Pulmonary artery endothelial cell (primary cell): ENCODE measurements around the gene TTC7B. TPM values are rescaled to one million over a fixed set of nuclear protein-coding genes. Genes with fewer than 3 reads are reported as not detected.

Experiments used
- DNase-seq: peaks from one replicate; pipeline ENCODE4 v3.0.0-alpha.2; 2011; ENCODE audit warnings: low read depth, low spot score
- total RNA-seq: library from RNA; depleted of rRNA; stranded (reverse); fragments of >200 nt; gene quantifications from 2 replicates; pipeline ENCODE4 v1.2.3, GENCODE V29; 2014

Gene TTC7B
- total RNA-seq, 1 donor from 2014 or later: 36.9 TPM

DNA sequence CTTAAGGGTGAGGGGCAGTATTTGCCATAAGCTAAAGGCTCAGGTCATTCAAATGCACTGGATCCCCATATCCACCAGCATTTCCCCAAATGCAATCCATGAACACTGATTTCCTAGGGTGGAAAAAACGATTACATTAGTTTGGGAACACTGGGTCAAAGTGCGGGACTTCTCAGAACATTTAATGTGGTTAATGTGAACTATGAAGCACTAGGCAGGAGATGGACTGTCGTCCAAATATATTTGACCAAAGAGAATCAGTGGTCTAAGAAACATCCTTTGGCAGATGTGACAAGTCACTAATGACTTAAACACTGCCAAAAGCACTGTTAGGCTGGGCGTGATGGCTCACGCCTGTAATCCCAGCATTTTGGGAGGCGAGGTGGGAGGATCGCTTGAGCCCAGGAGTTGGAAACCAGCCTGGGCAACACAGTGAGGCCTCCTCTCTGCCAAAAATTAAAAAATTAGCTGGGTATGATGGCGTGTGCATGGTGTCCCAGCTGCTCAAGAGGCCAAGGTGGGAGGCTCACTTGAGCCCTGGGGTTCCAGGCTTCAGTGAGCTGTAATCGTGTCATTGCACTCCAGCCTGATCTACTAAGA, 214.0 kb downstream of the TTC7B start:
- no peak for DNase-seq

- DNase-seq: no peak
These were observed 214.7 kb downstream of the TTC7B start for GRCh38 chr14:90601563-90601962.

DNA sequence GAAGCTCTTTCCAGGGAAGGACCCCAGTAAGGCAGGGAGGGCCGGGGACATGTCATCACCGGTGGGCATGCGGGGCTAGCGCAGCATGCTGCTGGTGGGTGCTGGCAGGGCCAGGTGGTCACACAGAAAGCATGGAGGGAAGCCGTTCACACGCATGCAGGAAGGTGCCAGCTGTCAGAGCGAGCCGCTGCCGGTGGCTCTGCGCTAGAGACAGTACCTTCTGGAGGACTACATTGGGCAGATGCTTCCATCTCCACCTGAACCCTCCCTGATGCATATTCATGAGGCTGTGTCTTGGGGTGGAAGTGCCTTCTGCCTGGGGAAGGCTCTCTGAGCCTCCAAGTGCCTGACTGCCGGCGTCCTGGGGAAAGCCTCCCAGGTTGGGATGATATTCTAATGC, 215.6 kb downstream of the TTC7B start:
- no peak for DNase-seq

GRCh38 chr14:90599748-90600507, 216.3 kb downstream of the TTC7B start:
- no peak for DNase-seq

DNA sequence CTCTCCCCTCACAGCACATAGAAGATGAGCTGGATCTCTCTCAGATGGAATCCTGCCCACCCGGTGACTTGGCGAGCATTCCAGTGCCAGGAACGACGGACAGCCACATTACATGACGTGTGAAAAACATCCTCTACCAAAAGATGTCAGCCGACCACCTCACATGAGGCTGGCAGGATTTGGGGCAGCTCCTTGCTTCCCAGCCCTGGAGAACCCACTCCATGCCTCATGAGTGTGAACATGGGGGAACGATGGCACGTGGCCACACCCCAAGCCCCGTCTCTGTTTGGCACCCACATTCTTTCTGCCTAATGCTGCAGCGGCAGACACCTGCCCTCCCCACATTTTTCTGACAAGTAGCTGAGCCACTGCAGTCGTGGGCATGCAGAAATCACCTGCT, 216.9 kb downstream of the TTC7B start:
- no peak for DNase-seq

GRCh38 chr14:90597961-90598360, 218.3 kb downstream of the TTC7B start:
- no peak for DNase-seq

GRCh38 chr14:90596733-90597132, 219.5 kb downstream of the TTC7B start:
- DNase-seq: no peak

DNA sequence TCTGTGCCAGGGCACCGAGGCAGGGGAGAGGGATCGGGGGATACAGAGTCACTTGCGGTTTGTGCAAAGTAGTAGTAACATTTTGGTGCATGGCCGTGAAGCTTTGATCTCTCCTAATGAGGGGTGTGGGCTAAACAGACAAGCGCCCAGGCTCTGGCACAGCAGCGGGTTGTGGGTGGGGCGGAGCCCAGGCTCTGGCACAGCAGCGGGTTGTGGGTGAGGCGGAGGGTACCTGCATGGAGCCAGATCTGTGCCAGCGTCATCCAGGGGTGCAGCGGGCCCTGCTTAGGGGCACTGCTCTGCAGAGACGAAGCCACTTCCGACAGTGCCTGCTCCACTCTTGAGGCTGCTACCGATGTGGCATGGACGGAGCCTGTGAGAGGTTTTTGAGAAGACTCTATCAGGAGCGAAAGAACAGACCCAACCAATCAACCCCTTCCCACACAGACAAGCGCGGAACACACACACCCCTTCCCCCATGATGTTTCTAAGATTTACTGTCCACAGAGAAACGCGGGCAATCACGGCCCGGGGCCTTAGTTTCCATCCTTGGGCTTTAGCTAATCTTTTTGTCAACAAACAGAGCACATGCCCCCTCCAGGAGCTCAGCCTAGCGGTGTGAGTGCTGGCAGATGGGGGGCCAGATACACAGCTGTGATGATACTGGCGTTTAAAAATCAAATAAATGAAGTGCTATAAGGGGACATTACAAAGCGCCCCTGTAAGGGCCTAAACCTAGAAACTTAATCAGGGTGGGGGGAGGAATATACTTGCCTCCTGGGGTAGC, 222.8 kb downstream of the TTC7B start:
- no peak for DNase-seq

- DNase-seq: no peak
These were observed 223.6 kb downstream of the TTC7B start for GRCh38 chr14:90592655-90593054.

GRCh38 chr14:90587918-90588317, 228.3 kb downstream of the TTC7B start:
- DNase-seq: no peak

- no peak for DNase-seq
These were observed 228.8 kb downstream of the TTC7B start for GRCh38 chr14:90587252-90587910.

DNA sequence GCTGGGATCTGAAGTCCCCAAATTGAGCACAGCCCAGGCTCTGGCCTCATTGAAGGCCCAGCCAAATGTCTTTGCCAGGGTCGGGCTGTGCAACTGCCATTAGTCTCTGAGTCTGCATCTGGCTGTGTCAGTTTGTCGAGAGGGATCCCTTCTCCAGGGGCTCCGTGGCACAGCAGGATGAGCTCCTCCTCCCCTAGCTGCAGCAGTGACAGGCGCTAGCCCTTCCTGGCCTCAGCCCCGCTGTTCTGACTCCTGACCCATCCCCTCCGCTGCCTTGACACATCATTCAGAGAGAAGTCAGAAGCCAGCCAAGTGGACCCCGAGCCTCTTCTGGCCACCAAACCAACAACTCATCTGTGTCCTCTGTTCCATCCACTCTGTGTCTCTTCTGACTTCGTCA, 231.1 kb downstream of the TTC7B start:
- DNase-seq: no peak

GRCh38 chr14:90583916-90584605, 232.2 kb downstream of the TTC7B start:
- no peak for DNase-seq

DNA sequence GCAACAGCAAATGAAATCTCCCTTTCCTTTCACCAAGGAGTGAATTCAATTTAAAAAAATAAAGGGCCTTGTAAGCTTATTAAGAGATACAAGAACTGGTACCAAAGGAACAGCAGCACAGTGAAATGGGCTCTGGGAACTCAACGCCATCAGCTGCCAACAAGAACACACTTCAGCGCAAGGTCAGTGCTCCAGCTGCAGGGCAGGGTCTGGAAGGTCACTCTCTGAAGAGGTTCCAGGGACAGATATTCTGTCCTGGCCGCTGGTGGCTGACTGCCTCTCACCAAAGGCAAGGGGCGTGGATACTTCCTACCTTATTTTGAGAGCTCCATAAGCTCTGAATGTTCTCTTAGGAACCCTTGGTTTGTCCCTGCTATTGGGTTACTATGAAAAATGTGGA, 232.8 kb downstream of the TTC7B start:
- DNase-seq: no peak

- DNase-seq: no peak
These were observed 234.1 kb downstream of the TTC7B start for GRCh38 chr14:90582166-90582565.

DNA sequence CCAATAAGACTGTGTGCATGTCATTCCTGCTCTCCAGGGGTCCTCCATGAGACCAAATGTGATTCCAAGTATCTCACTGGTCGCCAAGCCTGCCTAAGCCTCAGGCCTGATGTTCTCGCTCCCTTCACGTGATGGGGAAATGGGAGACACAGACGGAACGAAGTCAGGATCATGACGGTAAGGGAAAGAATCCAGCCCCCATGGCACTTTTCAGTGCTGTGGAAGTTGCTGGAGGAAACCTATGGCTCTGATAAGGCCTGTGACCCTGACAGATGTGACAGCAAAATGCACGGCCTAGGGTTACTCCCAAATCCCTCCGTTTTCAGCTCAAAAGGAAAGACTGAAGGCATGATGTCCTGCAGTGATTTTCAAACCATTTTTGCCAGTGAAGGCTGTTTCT, 234.5 kb downstream of the TTC7B start:
- no peak for DNase-seq

DNA sequence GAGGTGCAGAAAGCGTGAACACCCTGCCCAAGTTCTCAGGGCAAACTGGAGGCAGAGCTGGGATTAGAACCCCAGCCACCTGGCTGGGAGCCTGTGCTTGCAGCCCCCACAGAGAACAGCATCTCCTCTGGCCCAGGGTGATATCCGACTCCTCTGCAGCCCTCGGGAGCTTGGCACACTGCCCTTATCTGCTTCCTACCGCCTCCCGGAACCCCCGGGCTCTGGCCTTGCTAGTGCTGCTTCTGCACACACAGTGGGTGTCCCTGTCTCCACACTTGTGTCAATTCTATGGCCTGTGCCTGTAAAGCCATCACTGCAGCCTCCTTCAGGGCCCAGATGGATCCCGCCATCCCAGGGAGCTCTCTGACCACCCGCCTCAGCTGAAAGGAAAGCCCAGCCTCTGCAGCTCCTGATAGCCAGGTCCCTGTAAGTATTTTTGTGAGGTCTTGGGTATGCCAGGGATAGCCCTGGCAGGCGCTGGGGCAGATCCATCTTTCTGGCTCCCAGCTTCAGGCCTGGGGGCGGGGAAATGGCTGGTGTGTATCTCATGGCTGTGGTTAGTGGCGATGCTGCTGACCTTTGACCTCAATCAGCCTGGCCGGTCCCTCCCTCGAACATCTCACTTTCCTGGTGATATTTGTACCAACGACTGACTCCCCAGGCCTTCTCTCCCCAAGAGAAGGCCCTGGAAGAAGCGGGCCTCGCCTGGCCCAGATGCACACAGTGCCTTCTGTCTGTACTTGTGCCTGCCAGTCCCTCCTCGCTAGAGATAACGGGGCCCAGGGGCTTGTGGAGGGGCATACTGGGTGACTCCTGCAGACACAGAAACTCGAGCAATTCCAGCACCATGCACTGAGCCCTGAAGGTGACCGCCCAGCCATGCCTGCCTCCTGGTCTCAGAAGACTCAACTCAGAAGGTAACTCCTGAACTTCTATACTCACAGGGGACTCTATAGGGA, 235.6 kb downstream of the TTC7B start:
- DNase-seq: no peak

- DNase-seq: no peak
These were observed 236.4 kb downstream of the TTC7B start for GRCh38 chr14:90579816-90580215.

- DNase-seq: no peak
These were observed 237.1 kb downstream of the TTC7B start for GRCh38 chr14:90579088-90579487.

DNA sequence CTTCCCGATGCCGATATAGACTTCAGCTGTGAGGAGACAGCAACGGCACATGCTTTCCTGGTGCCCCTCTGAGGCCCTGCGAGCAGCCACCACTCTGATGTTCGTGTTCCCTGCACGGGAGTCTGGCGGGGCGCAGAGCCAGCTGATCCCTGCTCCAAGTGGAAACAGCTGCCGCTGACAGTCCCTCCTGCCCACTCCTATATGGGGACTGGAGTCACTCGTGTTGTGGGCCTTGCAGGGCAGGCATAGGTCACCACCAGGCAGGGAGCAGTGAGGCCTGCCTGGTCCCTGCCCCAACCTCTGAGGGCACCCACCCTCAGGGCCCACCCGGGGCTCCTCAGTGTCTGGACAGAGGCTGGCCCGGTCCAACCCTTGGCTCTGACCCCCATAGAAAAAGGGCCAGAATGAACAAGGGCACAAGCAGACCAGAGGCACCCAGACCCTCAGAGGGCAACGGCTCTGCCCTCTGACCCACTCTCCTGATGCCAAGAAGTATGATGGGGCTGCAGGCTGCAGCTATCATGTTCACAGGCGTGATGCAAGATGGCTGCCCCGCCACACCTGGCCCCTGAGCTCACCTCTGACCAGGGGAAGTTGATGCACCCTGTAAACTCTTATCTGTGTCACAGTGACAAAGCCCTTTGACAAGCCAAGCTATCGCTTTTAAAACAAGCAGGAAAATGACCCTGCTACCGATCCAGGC, 237.8 kb downstream of the TTC7B start:
- no peak for DNase-seq
